Spleen (tissue), 11 donors: ENCODE data around the gene GSG1L. TPM values are rescaled to one million over a fixed set of nuclear protein-coding genes. Genes with fewer than 3 reads are reported as not detected.

Experiments
- DNase-seq: peaks from one replicate; pipeline ENCODE4 v3.0.0-alpha.2; 2020
- H3K27ac ChIP-seq, 8 donors: fragments of 200-600 bp; sonication (generic) in 7 of 8; 1 replicate in 4 of 8; 2 replicates in 4 of 8; pipeline versions ENCODE4 v1.5.0 to v1.8.0; 2016 to 2021; ENCODE audit warnings: inconsistent platforms in 4 of 8, mild to moderate bottlenecking in 4 of 8, moderate library complexity in 1 of 8
- H3K27me3 ChIP-seq, 7 donors: fragments of 200-600 bp; sonication (generic) in 6 of 7; replicated peaks in 1 of 7; 1 replicate in 4 of 7; 2 replicates in 3 of 7; pipeline versions ENCODE4 v1.5.0 to v1.8.0; 2016 to 2021; ENCODE audit warnings: inconsistent platforms in 3 of 7, mild to moderate bottlenecking in 1 of 7
- H3K36me3 ChIP-seq, 6 donors: fragments of 200-600 bp; sonication (generic) in 5 of 6; 1 replicate in 4 of 6; 2 replicates in 2 of 6; pipeline versions ENCODE4 v1.5.0 to v1.8.0; 2016 to 2021; ENCODE audit warnings: inconsistent platforms in 2 of 6
- H3K4me1 ChIP-seq, 6 donors: fragments of 200-600 bp; sonication (generic) in 5 of 6; 1 replicate in 3 of 6; 2 replicates in 3 of 6; pipeline versions ENCODE4 v1.5.0 to v1.8.0; 2016 to 2021; ENCODE audit warnings: inconsistent platforms in 3 of 6
- H3K4me3 ChIP-seq, 8 donors: fragments of 200-600 bp; sonication (generic) in 7 of 8; 1 replicate in 4 of 8; 2 replicates in 4 of 8; pipeline versions ENCODE4 v1.5.0 to v1.8.0; 2016 to 2021; ENCODE audit warnings: inconsistent platforms in 4 of 8, mild to moderate bottlenecking in 4 of 8, moderate library complexity in 2 of 8
- H3K9me3 ChIP-seq, 8 donors: fragments of 200-600 bp; sonication (generic) in 7 of 8; 1 replicate in 4 of 8; 2 replicates in 4 of 8; pipeline versions ENCODE4 v1.5.0 to v1.8.0; 2016 to 2021; ENCODE audit warnings: inconsistent platforms in 4 of 8
- CTCF ChIP-seq, 11 experiments: fragments of 200-600 bp in 7 of 11; fragments of 450-650 bp in 4 of 11; sonication (generic) in 4 of 11; IDR thresholded peaks in 8 of 11; conservative IDR thresholded peaks in 3 of 11; 1 replicate in 7 of 11; 2 replicates in 4 of 11; pipeline versions ENCODE4 v1.4.0 to v1.8.0; 2016 to 2021; ENCODE audit warnings: antibody characterized with exemption in 11 of 11, inconsistent platforms in 4 of 11, mild to moderate bottlenecking in 1 of 11
- POLR2A ChIP-seq, 3 donors: fragments of 450-650 bp; IDR thresholded peaks; one replicate each; pipeline ENCODE4 v1.5.1; 2017; ENCODE audit warnings: antibody characterized with exemption in 3 of 3, mild to moderate bottlenecking in 1 of 3
- POLR2AphosphoS5 ChIP-seq, 3 donors: sonication (generic); formaldehyde crosslinking; IDR thresholded peaks; one replicate each; pipeline ENCODE4 v1.5.1; 2017; ENCODE audit warnings: antibody characterized with exemption in 3 of 3
- WGBS, 5 donors: extraction: QIAGEN DNeasy Blood & Tissue Kit in 3 of 5; methylation state at CpG; one replicate each; pipeline versions ENCODE4 v1.1.5 to v1.1.7; 2013 to 2018; 5-methylcytosine and 5-hydroxymethylcytosine counted together
- intact Hi-C: fragments of 100-400 bp; cut with DNase I; formaldehyde crosslinking; loops from one replicate; pipeline ENCODE4 v1.15.0; 2023; ENCODE audit warnings: low total_unique reads
- polyA plus RNA-seq, 3 donors: library from polyadenylated mRNA; stranded (reverse); fragments of 200-250 nt; gene quantifications; one replicate each; pipeline ENCODE4 v1.2.1, GENCODE V29; 2013
- total RNA-seq, 7 donors: library from RNA; depleted of rRNA in 3 of 7; stranded (reverse); fragments of >200 nt in 3 of 7; fragmentation: NEBNext Ultra II Directional in 4 of 7; extraction: Animal tissue kit (Norgen Biotek cat#: 25700) in 4 of 7; gene quantifications; one replicate each; pipeline versions ENCODE4 v1.1.0 to v1.2.1, GENCODE V29; 2016 to 2021
- donor health status: healthy with polysubstance abuse.
- donor health status: DM: no; HTN: no; CAD: no; lungs with moderate emphysema.
- donor health status: DM: no; HTN: no; CAD: no.
- donor health status: Bipolar disorder and iron deficiency.
- donor health status: healthy.
- donor health status: DM: no; HTN: no; CAD: no.
- donor health status: DM: yes; HTN: yes; CAD: no.

The GSG1L gene
- total and polyA plus RNA-seq, 10 donors = 0.22 to 0.58 (median 0.43) TPM; not detected in 6

DNA sequence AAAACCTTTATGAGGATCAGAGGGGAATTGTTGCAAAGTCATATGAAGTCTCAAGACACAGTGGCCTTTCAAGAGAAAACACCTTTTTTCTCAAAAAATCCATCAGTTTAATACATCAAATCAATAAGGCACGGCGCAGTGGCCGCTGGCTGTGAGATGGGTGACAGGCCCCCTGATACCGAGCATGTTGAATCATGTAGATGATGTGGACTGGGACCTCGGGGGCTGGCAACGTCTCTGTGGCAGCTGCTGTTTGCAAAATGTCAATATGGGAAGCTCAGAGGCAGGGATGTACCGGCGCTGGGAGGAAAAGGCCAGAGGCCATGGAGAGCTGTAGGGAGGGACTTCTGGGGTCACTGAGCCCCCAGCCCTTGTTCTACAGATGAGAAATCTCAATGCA is 169.1 kb downstream of the GSG1L start:
- no peak for TF ChIP-seq CTCF (IDR thresholded peaks at IDR 0.05 in 8 of 11, conservative IDR thresholded peaks at IDR 0.05 in 3 of 11)
- no peaks in the 10 kb centered on the region for H3K4me1 ChIP-seq
- DNase-seq = no peak
- intact Hi-C loops = no loop called here
- no peaks in the 10 kb centered on the region for H3K36me3 ChIP-seq
- H3K9me3 ChIP-seq = peaks cover 0 to 14% (median 6%) of the 10 kb centered on the region in 8 donors
- H3K27me3 ChIP-seq = peaks cover 0 to 67% (median 0%) of the 10 kb centered on the region in 7 donors
- 72 to 78% (median 77%) methylated on average over 8 of the region's 8 CpGs for WGBS, 5 donors
- no peak overlapping the region for H3K4me3 ChIP-seq
- no peak overlapping the region for H3K27ac ChIP-seq

- Histone ChIP-seq H3K27me3 (peaks cover 0 to 80% (median 0%) of the 10 kb centered on the region in 7 donors), H3K36me3 (no peaks in the 10 kb centered on the region), H3K27ac (no peak overlapping the region), H3K9me3 (peaks cover 0 to 14% (median 6%) of the 10 kb centered on the region in 8 donors), H3K4me3 (no peak overlapping the region), H3K4me1 (no peaks in the 10 kb centered on the region)
- no peak for TF ChIP-seq POLR2AphosphoS5 (IDR thresholded peaks at IDR 0.05)
- TF ChIP-seq POLR2A (IDR thresholded peaks at IDR 0.05) = no peak
- TF ChIP-seq CTCF (IDR thresholded peaks at IDR 0.05 in 8 of 11, conservative IDR thresholded peaks at IDR 0.05 in 3 of 11) = no peak
- WGBS, 5 donors = 37 to 51% (median 43%) methylated on average over 9 of the region's 9 CpGs
- DNase-seq = no peak
- intact Hi-C loops = no loop called here
These were observed 170.6 kb downstream of the GSG1L start for GRCh38 chr16:27892879-27893278.

GRCh38 chr16:27890866-27891265 is 172.6 kb downstream of the GSG1L start:
- H3K27me3 ChIP-seq = peaks cover 0 to 93% (median 0%) of the 10 kb centered on the region in 7 donors
- DNase-seq = no peak
- H3K4me1 ChIP-seq = no peaks in the 10 kb centered on the region
- H3K4me3 ChIP-seq = no peak overlapping the region
- H3K27ac ChIP-seq = no peak overlapping the region
- 43 to 58% (median 55%) methylated on average over 11 to 12 of the region's 12 CpGs for whole genome bisulfite sequencing, 5 donors
- no peaks in the 10 kb centered on the region for H3K9me3 ChIP-seq
- intact Hi-C loops = no loop called here
- no peak for TF ChIP-seq POLR2AphosphoS5 (IDR thresholded peaks at IDR 0.05)
- no peak for TF ChIP-seq CTCF (IDR thresholded peaks at IDR 0.05 in 8 of 11, conservative IDR thresholded peaks at IDR 0.05 in 3 of 11)
- TF ChIP-seq POLR2A (IDR thresholded peaks at IDR 0.05) = no peak
- H3K36me3 ChIP-seq = no peaks in the 10 kb centered on the region

DNA sequence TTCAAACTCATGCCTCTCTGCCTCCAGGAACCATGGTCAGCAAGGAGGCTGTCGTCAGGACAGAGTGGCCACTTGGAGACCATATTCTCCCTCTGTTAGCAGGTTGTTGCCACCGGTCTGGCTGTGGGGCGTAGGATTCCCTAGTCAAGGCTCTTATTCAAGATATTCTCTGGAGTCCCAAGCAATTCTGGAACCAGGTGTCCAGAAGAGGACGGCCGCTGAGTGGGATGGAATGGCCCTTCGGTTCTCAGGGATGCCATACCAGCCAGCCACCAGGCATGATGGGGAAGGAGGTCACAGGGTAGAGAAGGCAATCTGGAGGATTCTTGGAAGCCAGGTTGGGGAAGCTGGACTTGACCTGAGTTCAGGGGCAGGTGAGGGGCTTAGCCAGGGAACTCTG is 173.5 kb downstream of the GSG1L start:
- H3K4me1 ChIP-seq = no peaks in the 10 kb centered on the region
- no peak overlapping the region for H3K27ac ChIP-seq
- no peak for DNase-seq
- H3K36me3 ChIP-seq = no peaks in the 10 kb centered on the region
- WGBS, 5 donors = 70 to 96% (median 84%) methylated on average over 5 to 6 of the region's 6 CpGs
- H3K27me3 ChIP-seq = peaks cover 0 to 90% (median 0%) of the 10 kb centered on the region in 7 donors
- intact Hi-C loops = no loop called here
- no peak for TF ChIP-seq POLR2A (IDR thresholded peaks at IDR 0.05)
- no peak for TF ChIP-seq CTCF (IDR thresholded peaks at IDR 0.05 in 8 of 11, conservative IDR thresholded peaks at IDR 0.05 in 3 of 11)
- TF ChIP-seq POLR2AphosphoS5 (IDR thresholded peaks at IDR 0.05) = no peak
- H3K9me3 ChIP-seq = no peaks in the 10 kb centered on the region
- H3K4me3 ChIP-seq = no peak overlapping the region
